ENCODE results near the gene FOXA2.

- no peak for TF ChIP-seq CTCF (IDR thresholded peaks at IDR 0.05)
- TF ChIP-seq EP300 (IDR thresholded peaks at IDR 0.05): no peak
These were observed 8.6 kb downstream of the FOXA2 start for GRCh38 chr20:22575737-22576136.

Measured in gastroesophageal sphincter (tissue), 3 donors.